Measurements from ENCODE around the gene C10orf120.

Gene C10orf120

DNA sequence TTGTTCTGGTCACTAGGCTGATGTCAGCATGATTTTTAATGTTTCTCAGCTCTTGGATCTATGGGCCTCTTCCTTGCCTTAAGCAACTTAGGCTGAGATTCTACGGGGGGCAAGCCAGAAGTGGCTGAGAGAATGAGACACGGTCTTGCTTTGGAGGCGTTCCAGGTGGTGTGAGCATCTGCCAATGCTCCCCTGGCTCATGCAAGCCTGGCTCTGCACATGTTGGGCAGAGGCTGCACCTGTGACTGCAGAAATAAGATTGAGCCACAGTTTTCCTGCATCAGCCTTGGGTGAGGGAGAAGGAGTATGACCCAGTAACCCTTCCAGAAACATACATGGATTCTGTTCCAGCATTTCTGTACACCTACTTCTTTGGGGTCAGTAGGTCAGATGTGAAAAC is 41.9 kb downstream of the C10orf120 start:
- Histone ChIP-seq H3K9me3 (ENCODE audit: control insufficient read depth, insufficient read depth, low read length) (no peaks in the 10 kb centered on the region), H3K36me3 (ENCODE audit: control insufficient read depth, insufficient read depth, low read length) (no peaks in the 10 kb centered on the region), H3K4me3 (ENCODE audit: low read depth, low read length) (no peak overlapping the region), H3K9ac (ENCODE audit: low read depth, low read length) (no peak overlapping the region), H3K4me1 (ENCODE audit: control insufficient read depth, insufficient read depth, low read length) (no peaks in the 10 kb centered on the region), H3K27me3 (ENCODE audit: control insufficient read depth, insufficient read depth, low read length) (no peaks in the 10 kb centered on the region)

DNA sequence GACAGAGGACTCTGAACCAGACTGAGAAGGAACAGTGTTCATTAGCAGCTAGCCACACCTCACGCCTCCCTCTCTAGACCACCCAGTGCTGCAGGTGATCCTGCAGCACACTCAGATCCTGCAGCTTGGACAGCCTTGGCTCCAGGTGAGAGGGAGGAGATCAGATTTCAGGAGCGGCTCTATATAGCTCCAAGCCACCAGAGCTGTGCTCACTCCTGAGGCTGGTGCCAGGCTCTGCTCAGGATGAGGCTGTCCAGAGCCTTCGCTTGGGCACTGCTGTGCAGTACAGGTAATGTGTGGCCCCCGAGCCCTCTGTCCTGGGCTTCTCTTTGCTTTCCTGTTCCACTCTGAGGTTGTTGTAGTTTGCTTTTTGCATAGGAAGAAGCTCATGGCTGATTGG is 42.4 kb downstream of the C10orf120 start:
- Histone ChIP-seq H3K9ac (ENCODE audit: low read depth, low read length) (no peak overlapping the region), H3K27me3 (ENCODE audit: control insufficient read depth, insufficient read depth, low read length) (no peaks in the 10 kb centered on the region)

DNA sequence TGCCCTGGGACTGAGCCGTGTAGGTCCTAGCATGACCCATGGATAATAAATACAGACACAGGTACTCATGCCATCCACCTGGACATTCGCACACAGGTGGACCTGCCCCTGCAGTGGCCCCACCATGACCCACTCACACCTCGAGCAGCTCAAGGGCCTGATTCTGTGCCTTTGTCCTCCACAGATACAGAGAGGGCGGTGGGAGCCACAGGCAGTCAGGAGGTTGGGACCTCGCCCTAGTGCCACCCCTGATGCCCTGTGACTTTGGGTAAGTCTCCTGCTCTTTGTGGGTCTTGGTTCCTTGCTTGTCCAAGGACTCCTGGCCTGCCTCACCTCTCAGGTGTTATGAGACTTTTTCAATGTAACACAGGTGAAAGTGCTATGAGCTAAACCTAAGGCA is 42.9 kb downstream of the C10orf120 start:
- no peaks in the 10 kb centered on the region for H3K27me3 ChIP-seq (ENCODE audit: control insufficient read depth, insufficient read depth, low read length)
- no peaks in the 10 kb centered on the region for H3K4me1 ChIP-seq (ENCODE audit: control insufficient read depth, insufficient read depth, low read length)
- no peak overlapping the region for H3K9ac ChIP-seq (ENCODE audit: low read depth, low read length)
- no peaks in the 10 kb centered on the region for H3K36me3 ChIP-seq (ENCODE audit: control insufficient read depth, insufficient read depth, low read length)
- H3K9me3 ChIP-seq (ENCODE audit: control insufficient read depth, insufficient read depth, low read length): no peaks in the 10 kb centered on the region
- no peak overlapping the region for H3K4me3 ChIP-seq (ENCODE audit: low read depth, low read length)

More for the DNA sequence above, 42.4 kb downstream of the C10orf120 start:
- H3K36me3 ChIP-seq (ENCODE audit: control insufficient read depth, insufficient read depth, low read length): no peaks in the 10 kb centered on the region
- no peaks in the 10 kb centered on the region for H3K9me3 ChIP-seq (ENCODE audit: control insufficient read depth, insufficient read depth, low read length)
- H3K4me3 ChIP-seq (ENCODE audit: low read depth, low read length): no peak overlapping the region
- no peaks in the 10 kb centered on the region for H3K4me1 ChIP-seq (ENCODE audit: control insufficient read depth, insufficient read depth, low read length)

DNA sequence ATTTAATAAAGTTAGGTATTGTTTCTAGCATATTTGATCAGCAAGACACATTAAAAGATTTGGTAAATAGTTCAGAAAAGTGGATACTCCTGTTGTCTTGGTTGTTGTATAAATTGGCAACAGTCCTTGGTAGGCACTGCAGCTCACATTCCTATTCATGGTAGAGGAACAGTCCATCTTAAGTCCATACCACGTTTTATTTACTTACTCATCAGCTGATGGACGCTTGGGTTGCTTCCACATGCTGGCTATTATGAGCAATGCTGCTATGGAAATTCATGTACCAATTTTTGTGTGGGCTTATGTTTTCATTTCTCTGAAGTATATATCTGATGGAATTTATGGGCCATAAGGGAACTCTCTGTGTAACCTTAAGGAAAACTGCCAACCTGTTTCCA is 43.3 kb downstream of the C10orf120 start:
- Histone ChIP-seq H3K9me3 (ENCODE audit: control insufficient read depth, insufficient read depth, low read length) (no peaks in the 10 kb centered on the region), H3K27me3 (ENCODE audit: control insufficient read depth, insufficient read depth, low read length) (no peaks in the 10 kb centered on the region), H3K9ac (ENCODE audit: low read depth, low read length) (no peak overlapping the region), H3K36me3 (ENCODE audit: control insufficient read depth, insufficient read depth, low read length) (no peaks in the 10 kb centered on the region), H3K4me1 (ENCODE audit: control insufficient read depth, insufficient read depth, low read length) (no peaks in the 10 kb centered on the region), H3K4me3 (ENCODE audit: low read depth, low read length) (no peak overlapping the region)

DNA sequence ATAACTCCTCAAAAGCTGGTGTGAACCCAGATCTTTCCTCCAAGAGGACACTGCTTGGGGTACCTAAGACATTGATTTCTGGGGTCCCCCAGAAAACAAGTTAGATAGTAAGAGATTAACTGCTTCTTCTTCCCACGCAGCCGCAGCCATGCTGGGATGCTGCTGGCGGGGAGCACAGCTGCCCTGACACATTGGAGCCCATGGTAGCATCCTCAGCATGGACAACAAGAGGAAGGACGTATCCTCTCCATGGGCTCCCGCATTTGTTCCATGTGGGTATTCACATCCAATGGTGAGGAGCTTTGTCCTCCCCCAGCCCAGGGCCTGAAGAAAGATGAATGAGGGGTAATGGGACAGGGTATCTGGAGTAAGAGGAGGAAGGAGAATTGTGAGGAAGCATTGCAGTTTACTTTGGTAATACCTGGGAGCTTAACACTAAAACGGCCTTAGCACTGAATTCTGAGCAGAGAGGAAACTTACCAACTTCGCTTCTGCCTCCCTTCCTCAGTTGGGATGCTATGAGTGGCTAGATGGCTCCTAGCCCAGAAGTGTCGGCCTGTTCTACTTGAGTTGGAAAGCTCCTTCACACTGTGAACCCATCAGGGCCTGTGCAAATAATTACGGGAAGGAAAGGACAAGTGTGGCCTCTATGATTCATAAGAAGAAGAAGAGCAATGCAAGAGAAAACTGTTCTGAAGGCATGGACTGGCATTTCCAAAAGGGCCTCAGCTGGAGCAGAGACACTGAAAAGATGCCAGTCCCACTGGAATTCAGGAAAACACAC is 43.9 kb downstream of the C10orf120 start:
- Histone ChIP-seq H3K4me1 (ENCODE audit: control insufficient read depth, insufficient read depth, low read length) (no peaks in the 10 kb centered on the region), H3K36me3 (ENCODE audit: control insufficient read depth, insufficient read depth, low read length) (no peaks in the 10 kb centered on the region), H3K27me3 (ENCODE audit: control insufficient read depth, insufficient read depth, low read length) (no peaks in the 10 kb centered on the region), H3K4me3 (ENCODE audit: low read depth, low read length) (no peak overlapping the region), H3K9me3 (ENCODE audit: control insufficient read depth, insufficient read depth, low read length) (no peaks in the 10 kb centered on the region), H3K9ac (ENCODE audit: low read depth, low read length) (no peak overlapping the region)

DNA sequence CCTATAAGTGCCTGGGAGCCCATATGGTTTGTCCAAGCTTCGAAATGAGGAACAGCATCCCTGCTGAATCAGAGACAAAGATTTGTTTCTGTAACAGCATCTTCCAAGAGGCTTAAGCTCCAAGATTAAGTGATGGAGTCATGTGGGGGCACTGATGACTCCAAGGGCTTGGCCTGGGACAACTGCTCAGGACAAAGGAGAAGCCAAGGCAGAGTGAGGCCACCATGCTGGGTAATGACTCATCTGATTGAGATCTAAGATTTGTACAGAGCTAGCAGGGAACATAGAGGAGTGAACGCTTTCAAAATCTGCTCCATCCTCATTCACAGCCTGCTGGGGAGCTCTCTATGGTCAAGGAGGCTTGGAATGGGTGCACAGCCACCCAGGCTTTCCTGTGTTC is 49.3 kb downstream of the C10orf120 start:
- H3K27me3 ChIP-seq (ENCODE audit: control insufficient read depth, insufficient read depth, low read length): no peaks in the 10 kb centered on the region
- no peak overlapping the region for H3K4me3 ChIP-seq (ENCODE audit: low read depth, low read length)
- H3K4me1 ChIP-seq (ENCODE audit: control insufficient read depth, insufficient read depth, low read length): peaks cover 3% of the 10 kb centered on the region
- H3K36me3 ChIP-seq (ENCODE audit: control insufficient read depth, insufficient read depth, low read length): no peaks in the 10 kb centered on the region
- H3K9ac ChIP-seq (ENCODE audit: low read depth, low read length): no peak overlapping the region
- H3K9me3 ChIP-seq (ENCODE audit: control insufficient read depth, insufficient read depth, low read length): no peaks in the 10 kb centered on the region

DNA sequence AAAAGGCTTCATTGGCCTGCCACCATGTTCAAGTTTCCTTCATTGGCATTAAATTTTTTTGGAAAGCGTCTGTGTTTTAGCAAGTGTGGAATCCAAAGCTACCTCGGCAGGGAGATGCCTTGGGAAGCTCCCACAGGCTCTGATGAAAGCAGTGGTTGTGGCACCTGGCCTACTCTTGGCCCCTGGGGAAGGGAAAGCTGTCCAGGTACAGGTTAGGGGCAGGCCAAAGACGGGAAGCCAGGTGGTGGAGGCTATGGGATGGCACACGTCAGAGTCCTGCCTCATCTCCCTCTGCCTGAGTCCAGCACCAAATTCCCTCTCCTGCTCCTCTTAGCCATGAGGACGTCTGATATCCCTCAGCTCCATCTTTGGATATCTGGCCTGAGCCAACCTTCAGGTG is 49.7 kb downstream of the C10orf120 start:
- H3K27me3 ChIP-seq (ENCODE audit: control insufficient read depth, insufficient read depth, low read length): no peaks in the 10 kb centered on the region
- H3K9ac ChIP-seq (ENCODE audit: low read depth, low read length): no peak overlapping the region
- H3K4me3 ChIP-seq (ENCODE audit: low read depth, low read length): no peak overlapping the region
- peaks cover 3% of the 10 kb centered on the region for H3K4me1 ChIP-seq (ENCODE audit: control insufficient read depth, insufficient read depth, low read length)
- no peaks in the 10 kb centered on the region for H3K9me3 ChIP-seq (ENCODE audit: control insufficient read depth, insufficient read depth, low read length)
- H3K36me3 ChIP-seq (ENCODE audit: control insufficient read depth, insufficient read depth, low read length): no peaks in the 10 kb centered on the region

DNA sequence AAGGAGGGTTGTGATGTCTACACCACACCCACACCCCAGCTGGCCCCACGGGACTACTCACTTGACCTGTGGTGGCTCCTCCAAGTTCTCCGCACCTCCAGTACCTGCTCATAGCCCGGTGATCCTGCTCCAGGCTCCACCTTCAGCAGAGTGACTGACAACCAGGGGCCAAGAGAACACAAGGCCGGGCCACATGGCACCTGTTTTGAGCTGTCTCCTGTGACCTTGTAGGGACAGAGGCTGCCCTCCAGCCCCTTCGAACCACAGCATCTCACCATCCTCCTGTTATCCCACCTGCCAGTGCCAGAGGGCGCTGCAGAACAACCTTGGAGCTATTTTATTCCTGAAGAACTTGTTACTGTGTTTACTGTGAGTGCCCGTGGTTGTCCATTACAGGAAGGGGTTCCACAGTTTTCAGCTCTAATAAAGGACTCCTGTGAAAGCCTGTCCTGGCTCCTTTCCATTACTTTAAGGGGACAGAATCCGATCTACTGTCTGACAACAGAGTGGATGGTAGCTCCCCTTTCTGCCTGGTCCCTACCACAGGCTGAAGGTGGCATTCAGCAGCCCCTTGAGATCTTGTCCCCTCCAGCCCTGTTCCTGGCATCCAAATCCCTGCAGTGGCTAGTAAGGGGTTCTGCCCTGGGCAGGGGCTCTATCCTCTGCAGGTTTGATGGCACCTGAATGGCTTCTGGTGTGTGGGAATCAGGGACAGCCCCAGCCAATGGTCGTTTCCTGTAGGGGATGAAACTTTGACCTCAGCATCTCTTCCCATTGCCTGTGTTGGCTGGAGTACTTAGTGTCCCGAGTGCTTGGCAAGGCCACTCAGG is 50.8 kb downstream of the C10orf120 start:
- no peaks in the 10 kb centered on the region for H3K27me3 ChIP-seq (ENCODE audit: control insufficient read depth, insufficient read depth, low read length)

More for the DNA sequence above, 50.8 kb downstream of the C10orf120 start:
- Histone ChIP-seq H3K4me3 (ENCODE audit: low read depth, low read length) (no peak overlapping the region), H3K9me3 (ENCODE audit: control insufficient read depth, insufficient read depth, low read length) (no peaks in the 10 kb centered on the region), H3K36me3 (ENCODE audit: control insufficient read depth, insufficient read depth, low read length) (no peaks in the 10 kb centered on the region), H3K4me1 (ENCODE audit: control insufficient read depth, insufficient read depth, low read length) (peaks cover 3% of the 10 kb centered on the region), H3K9ac (ENCODE audit: low read depth, low read length) (no peak overlapping the region)

Data from iPS-15b (cell line).